HG03457 (cell line): ENCODE data around the gene DHRSX.
"Not testable (repeated sequence)": the region's sequence is repeated elsewhere in the genome, so short reads cannot be mapped to it uniquely, and the experiment has no call there.

Source experiments
- ATAC-seq: cut with Tn5 transposase; IDR thresholded peaks from one replicate; pipeline ENCODE4 v1.9.1; 2021; ENCODE audit warnings: moderate number of reproducible peaks; ENCODE audit not compliant: unreplicated experiment

DHRSX gene

GRCh38 chrX:2500803-2501558 is at the start of gene DHRSX, which contains the start of gene ZBED1:
TSS of gene DHRSX (minus strand) at chrX:2500976. CDS start at chrX:2500925, 51 bp downstream.
TSS of gene ZBED1 (minus strand) at chrX:2500976. CDS start at chrX:2490719, 10,257 bp downstream.
- peak; percentile 39 for ATAC-seq

DNA sequence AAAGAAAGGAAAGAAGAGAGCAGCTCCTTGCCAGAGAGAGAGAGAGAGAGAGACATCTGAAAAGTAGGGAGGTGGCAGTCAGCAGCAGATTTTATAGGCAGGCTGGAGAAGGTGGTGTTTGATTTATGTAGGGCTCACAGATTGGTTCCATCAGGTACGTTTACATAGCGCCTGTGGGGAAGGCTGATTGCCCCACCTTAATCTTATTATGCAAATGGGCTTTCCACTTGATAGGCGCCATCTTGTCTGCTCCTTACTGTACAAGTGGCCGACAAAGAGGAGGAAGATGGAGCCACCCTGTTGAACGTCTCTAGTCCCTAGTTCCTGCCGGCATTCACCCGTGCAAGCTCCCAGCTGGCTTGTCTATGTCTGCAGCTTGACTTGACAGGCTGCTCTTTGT is 49.1 kb upstream of the DHRSX start:
- ATAC-seq: no peak

- ATAC-seq: no peak
Observed at GRCh38 chrX:2548711-2549423, 48.1 kb upstream of the DHRSX start.

GRCh38 chrX:2547736-2548135 is 47.0 kb upstream of the DHRSX start:
- ATAC-seq: no peak

- ATAC-seq: no peak
Observed at GRCh38 chrX:2546496-2546895, 45.7 kb upstream of the DHRSX start.

GRCh38 chrX:2545144-2545543 is 44.4 kb upstream of the DHRSX start:
- ATAC-seq: no peak

DNA sequence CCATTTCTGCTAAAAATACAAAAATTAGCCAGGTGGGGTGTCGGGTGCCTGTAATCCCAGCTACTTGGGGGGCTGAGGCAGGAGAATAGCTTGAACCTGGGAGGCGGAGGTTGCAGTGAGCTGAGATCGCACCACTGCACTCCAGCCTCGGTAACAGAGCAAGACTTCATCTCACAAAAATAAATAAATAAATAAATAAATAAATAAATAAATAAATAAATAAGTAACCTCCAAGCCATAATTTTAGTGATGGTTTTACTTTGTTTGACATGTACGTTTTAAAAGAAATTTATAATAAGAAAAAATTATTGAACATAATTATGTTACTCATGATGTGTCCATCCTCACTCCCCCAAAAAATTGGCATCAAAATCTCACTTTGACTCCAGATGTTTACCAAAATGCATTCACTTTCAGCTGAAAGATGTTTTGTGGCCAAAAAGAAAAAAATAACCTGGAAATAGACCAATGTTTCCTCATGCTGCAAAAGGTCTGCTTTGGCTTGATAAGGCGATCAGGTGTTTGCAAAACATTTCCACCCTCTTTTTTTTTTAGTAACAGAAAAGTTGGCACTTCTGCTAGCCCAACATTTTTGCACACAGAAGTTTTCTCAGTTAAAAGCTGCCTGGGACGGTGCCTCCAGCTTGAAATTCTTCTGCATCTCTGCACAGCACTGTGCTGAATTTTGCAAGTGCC is 42.2 kb upstream of the DHRSX start:
- ATAC-seq: no peak

- ATAC-seq: no peak
Observed at GRCh38 chrX:2541603-2542002, 40.8 kb upstream of the DHRSX start.

DNA sequence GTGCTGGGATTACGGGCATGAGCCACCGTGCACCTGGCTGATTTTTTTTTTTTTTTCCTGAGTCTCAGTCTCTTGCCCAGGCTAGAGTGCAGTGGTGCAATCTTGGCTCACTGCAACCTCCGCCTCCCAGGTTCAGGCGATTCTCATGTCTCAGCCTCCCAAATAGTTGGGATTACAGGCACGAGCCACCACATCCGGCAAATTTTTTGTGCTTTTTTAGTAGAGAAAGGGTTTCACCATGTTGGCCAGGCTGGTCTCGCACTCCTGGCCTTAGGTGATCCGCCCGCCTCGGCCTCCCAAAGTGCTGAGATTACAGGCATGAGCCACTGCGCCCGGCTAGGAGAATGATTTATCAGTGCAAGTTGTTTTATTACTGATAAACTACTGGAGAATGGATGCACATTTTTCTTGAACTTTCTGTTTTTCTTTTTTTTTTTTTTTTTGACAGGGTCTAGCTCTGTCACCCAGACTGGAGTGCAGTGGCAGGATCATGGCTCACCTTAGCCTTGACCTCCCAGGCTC is 39.7 kb upstream of the DHRSX start:
- ATAC-seq: no peak

DNA sequence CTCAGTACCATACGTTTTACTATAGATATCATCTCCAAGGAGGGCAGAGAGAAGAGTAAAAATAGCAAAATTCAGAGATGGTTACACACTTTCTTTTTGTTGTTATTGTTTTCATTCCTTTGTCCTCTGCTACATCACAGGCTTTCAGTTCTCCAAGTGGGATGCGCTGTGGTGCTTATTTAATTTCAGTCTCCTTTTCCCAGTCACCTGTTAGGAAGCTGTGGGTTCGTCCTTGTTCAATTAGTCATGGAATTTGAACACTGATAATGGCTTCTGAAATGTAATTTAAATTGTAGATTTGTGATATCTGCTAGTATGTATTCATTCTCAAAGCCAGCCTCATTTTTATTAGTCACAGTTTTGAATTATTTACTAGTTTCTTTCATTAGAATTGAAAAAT is 38.8 kb upstream of the DHRSX start:
- ATAC-seq: no peak

- ATAC-seq: no peak
Observed at GRCh38 chrX:2538031-2538757, 37.4 kb upstream of the DHRSX start.

DNA sequence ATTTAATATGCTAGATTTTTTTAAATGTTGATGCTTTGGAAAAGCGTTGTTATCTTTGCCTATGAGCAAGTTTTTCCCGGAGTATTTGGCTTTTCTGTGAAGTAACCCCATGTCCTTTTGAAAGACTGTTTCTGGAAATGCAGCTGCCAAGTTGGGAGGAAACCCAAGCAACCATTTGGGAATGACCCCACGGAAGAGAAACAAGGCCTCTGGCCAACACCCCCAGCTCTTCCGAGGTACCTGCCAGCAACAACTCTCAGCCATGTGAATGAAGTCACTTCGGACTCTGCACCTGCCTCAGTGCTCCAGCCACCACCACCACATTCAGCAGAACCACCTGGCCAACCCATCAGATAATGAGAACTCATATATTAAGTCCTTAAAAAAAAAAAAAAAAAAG is 36.2 kb upstream of the DHRSX start:
- ATAC-seq: no peak

DNA sequence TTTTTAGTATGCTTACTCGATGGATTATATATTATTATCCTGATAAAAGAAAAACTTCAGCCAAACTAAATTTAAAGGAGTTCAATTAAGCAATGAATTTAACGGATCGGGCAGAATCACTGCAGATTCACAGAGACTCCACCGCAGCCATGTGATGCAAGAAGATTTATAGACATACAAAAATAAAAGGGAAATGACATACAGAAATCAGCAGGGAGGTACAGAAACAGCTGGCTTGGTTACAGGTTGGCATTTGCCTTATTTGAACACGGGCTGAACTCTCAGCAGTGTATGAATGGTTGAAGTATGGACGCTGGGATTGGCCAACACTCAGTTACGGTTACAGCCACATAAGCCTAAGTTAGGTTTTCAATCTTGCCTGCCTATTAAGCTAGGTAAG is 35.4 kb upstream of the DHRSX start:
- ATAC-seq: no peak

- not testable (repeated sequence) for ATAC-seq
Observed at GRCh38 chrX:2534261-2535021, 33.7 kb upstream of the DHRSX start.

DNA sequence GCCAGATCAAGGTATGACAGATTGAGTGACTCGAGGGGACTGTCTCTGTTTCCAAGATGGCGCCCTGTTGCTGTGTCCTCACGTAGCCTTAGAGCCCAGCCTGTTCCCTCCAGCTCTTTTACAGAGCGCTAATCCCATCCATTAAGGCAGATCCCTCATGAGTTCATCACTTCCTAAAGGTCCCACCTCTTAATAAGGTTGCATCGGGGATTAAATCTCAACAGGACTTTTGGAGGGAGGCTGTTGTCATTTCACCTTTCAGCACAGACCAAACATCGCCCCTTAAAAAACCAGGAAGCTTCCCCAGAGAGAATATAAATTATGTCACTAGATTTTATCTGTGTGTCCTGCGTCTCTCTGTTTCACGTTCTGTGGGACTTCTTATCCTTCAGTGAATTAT is 32.6 kb upstream of the DHRSX start:
- no peak for ATAC-seq

GRCh38 chrX:2526390-2526789 is 25.6 kb upstream of the DHRSX start:
- no peak for ATAC-seq

- no peak for ATAC-seq
Observed at GRCh38 chrX:2523911-2524310, 23.1 kb upstream of the DHRSX start.

- peak; percentile 34 for ATAC-seq
Observed at GRCh38 chrX:2521927-2522386, 21.2 kb upstream of the DHRSX start.

DNA sequence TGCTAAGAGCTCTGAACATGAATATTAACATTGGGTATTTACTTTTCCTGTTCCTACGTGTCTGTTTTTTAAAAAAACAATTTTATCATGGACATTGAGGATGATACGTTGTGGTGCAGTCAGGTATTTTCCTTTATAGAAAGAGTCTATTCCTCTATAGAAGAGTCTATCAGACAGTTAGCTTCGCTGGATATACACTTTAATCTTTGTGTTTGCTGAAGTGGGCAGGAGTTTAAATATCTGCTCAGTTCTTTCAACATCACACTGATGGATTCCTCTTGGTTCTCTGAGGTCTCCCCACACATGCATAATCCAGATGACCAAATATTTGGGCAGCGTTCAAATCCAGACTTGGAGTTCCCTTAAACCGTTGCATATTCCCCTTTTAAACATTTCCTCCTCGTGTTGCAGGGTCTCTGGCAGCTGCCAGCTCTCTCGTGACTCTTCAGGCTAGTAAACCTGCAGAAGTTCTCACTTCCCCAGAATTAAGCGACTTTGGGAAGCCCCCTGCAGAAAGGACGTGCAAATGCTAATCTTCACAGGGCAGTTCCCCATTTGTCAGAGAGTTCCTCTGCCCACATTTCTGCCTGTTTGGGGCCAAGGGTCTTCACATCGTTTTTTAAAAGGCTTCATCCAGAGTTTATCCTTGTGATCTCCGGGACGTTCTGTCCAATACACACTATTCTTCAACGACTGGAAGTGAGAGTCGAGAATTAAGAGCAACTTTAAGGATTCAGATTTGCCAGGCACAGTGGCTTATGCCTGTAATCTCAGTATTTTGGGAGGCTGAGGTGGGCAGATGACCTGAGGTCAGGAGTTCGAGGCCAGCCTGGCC is 20.5 kb upstream of the DHRSX start:
- ATAC-seq: peak; percentile 66
